Stimulated activated CD4-positive, alpha-beta T cell treated with anti-CD3 and anti-CD28 coated beads, Interleukin-15, amount 100 ng/mL, for 48 hours (primary cell): ENCODE data around the gene ABCA5.

Experiments used
- DNase-seq, 2 donors: peaks; one replicate each; pipeline ENCODE4 v3.0.0-alpha.2; 2020; ENCODE audit warnings: low read depth in 2 of 2

ABCA5 gene

DNA sequence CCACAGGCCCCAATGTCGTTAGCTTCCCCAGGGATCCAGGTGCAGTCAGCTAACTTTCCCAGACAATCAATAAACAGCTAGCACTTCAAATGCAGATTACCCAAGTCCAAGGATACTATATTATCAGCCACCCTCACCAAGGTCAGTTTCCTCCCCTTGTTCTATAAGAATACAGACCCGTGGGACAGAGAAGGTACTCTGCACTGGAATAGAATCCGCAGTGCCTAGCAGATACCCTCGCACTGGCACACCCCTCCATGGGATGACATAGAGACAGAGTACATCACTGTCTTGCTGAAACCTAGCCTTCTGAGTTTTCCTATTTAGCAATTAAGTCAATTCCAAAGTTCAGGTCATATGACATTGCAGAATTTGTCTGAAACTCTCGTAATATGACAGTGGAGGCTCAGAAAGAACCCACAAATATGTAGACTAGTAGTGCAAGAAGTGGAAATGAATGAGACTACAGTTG lies 58.4 kb downstream of the ABCA5 start:
- no peak for DNase-seq

DNA sequence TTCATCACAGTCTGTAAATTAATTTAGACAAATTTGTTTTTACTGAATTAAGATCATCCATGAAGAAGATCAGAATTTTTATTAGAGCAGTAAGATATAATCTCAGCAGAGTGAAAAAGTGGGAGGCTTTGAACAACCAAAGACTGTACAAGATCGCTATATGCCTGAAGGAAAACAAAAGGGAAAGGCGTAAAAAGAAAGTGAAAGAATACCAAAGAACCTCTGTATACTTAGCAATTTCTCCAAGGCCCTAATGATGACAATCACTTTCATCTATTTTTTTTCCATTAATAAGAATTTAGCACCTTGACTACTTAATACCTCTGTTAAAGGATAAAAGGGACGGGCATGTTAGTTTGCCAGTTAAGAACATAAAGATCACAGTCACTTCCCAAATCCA lies 59.7 kb downstream of the ABCA5 start:
- DNase-seq, result no peak

DNA sequence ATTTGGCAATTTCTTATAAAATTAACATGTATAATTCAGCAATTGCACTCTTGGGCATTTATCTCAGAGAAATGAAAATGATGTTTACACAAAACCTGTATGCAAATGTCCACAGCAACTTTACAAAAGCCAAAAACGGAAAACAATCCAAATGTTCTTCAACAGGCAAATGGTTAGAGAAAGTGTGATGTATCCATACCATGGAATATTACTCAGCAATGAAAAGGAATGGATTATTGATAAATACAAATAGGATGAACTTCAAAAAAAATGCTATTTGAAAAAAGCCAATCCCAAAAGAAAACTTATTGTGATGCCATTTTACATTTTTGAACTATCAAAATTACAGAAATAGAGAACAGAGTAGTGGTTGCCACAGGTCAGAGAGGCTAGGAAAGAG lies 61.1 kb downstream of the ABCA5 start:
- DNase-seq, result no peak

DNA sequence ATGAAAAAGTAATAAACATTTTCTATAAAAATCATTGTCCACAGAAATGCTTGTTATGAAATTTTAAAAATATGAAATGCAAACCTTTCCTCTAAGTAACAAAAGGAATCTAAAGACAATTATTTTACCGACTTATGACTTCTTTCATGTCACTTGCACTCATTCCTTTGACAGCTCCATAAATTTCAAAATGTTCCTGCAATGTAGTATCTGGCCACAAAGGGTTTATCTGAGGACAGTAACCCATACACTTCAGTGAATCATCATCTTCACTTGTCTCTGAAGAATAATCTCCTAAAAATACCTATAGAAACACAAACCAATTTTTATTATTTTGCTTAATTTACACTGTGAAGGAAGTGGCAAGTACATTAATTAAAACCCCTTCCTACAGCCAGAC lies 72.7 kb downstream of the ABCA5 start:
- DNase-seq, result no peak

DNA sequence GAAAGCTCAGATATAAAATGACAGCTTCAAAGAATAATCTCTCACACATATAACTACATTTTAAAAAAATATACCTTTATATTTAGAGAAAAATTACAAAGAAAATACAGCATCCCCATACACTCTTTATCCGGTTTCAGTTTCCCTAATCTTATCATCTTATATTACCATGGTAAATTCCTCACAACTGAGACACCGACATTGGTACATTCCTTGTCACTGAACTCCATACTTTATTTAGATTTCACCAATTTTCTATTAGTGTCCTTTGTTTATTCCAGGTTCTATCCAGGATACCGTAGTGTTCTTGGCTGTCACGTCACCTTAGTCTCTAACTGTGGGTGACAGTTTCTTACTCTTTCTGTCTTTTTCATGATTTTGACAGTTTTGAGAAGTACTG lies 76.3 kb downstream of the ABCA5 start:
- DNase-seq, result no peak

DNA sequence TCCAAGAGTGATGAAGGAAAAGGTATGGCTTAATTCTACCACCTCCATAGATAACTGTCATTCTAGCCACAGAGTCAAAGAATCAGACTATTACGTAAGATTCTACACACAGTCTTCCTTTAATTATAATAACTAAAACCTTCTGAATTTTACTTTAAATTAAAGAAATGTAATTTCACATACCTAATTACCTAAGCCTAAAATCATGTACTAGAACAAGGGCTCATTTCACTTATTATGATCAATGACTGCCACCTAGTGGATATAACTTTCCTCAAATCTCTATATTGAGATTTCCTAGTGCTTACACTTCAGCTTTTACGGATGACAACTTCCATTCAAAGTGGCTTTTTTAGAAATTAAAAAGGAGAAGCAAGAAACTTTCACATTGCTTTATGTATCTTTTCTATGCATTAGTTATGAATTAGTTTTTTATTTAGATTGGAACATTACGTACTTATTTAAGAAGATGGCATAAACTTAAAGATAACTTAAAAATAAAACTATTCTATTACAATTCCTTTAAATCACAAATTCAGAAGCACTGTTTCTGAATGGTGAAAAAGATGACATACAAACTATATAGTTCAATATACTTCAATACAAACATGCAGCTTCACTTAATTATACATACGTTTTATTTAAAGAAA lies 80.1 kb downstream of the ABCA5 start:
- DNase-seq, result no peak

DNA sequence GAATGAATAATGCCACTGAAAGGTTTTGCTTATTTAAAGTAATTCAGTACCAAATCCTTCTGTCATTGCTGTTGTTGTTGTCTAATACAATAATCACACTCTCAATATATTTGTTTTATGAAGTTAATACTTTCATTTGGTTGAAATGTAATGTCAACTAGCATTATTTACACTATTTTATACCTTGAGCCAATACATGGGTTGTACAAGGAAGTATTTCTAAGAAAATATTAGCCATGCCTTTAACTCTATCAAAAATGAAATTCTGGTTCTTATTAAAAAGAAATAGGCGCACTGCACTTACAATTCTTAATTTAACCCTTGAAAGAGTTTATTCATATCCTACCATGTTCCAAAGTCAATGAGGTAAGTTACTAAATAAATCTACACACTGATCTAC lies 80.7 kb downstream of the ABCA5 start:
- no peak for DNase-seq

DNA sequence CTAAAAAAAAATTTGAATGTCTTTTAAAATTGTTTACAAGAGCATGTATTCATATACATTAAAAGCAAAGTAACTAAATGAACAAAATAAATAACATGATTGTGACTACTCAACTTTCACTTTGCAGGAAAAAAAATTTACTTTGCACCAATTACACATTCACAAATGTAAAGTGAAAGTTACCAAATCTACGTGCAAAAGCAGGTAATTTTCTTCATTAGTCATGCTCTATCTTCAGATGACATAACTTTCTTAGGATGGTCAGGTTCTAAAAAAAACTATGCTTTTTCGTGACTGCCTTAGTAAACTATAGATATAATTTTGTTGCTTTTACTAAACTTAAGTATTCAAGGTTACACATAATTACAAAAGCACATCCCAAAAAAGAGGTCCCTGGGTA lies 81.3 kb downstream of the ABCA5 start:
- DNase-seq, result no peak

DNA sequence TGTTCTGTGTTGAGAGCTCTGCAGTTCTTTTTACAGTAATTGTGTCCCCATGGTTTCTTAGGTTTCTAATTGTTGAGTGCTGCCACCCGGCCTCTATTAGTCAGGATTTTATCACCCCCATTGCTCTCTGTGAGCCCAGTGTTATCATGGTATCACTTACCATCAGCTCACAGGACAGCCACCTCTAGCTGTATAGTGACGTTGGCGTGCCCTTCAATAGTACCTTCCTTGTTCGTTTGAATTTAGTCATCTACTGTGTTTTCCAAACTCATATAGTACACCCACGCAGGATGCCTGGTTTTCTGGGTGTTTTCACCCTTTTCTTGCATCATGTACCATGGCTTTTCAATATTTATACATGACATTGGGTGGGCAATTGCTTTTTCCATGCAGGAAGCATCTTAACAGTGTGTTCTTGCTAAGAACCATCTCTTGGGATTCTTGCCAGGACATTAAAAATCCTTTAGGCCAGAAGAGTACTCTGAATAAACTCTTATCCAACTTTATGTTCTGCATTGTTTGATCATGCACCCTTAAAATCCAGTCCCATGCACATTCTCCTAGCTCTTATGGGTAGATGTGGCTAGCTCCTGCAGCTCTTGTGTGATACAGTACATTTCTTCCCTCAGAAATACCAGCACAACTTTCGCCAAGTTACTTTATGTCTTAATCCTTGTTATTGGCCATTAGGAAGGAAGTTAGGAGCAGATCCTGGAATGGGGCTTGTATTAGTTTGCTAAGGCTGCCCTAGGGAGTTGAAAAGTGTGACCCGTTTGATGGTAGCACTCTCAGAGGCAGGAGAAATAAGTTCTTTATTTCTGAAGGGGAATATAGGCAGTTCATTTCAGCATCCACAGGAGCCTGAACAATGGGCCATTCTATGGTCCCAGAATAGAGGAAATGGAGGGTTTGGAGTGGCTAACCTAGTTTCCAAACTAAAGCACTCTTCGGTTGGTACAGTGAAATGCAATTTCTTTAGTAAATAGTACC lies 87.0 kb downstream of the ABCA5 start:
- no peak for DNase-seq

DNA sequence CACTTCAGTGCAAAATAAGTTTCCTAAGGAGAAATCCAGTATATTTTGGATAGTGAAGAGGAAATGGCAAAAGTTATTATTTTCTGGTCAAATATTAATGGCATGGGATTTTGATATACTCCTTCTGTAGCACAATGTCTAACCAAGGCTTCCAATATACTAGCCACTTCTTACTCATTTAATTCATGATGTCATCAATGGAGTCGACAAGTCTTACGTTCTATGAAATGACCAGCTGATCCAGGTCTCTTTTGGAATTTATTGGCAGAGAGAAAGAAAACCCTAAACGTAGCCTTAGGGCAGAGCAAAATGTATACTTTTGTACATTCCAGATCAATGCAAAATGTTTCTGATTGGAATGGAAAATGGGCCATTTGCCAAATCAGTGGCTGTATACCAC lies 90.0 kb downstream of the ABCA5 start:
- DNase-seq, result no peak

DNA sequence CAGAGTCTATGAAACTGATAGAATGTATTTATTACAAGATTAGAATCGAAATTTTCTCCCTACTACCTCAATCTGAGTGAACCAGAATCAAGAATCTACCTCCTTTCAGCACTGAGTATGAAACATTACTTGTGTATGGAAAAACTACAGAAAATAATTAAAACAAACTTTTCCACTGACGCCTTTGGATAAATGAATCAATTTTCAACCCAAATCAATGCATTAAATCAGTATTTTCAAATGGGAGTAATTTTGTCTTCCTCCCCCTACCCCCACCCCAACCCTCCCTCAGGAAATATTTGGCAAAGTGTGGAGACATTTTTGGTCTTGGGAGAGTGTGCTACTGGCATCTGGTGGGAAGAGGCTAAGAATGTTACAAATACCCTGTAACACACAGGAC lies 90.5 kb downstream of the ABCA5 start:
- no peak for DNase-seq

DNA sequence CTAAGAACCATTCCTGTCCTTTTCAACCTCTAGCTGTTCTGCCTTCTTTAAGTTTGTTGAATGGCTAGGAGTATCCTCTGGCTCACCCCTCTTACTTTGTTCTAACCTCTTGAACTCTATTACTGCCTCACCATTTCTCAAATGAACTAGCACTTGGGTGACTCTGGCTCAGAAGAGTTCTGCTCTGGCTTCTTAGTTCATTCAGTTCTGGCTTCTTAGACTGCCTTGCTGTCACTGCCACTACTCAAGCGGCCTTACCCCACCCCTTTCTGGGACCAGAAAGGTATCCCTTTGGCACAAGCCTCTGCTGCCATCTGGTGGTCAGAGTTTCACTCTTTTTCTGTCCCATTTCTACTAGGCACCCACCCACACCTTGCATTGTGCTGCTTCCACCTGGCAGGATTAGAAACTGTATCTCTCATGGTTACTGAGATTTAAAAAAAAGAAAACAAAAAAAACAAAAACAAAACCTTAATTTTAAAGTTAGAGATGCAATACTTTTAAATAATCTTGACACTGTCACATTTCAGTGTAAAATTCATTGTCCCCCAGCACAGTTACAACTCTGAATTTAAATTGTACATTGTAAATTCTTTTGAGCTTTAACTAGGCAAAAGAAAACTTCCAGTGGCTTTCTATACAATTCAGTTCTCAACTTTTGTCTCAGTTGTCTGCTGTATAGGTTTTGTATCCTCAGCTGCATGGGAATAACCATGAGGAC lies 91.4 kb downstream of the ABCA5 start:
- DNase-seq, result peak; percentile 49 to 58

DNA sequence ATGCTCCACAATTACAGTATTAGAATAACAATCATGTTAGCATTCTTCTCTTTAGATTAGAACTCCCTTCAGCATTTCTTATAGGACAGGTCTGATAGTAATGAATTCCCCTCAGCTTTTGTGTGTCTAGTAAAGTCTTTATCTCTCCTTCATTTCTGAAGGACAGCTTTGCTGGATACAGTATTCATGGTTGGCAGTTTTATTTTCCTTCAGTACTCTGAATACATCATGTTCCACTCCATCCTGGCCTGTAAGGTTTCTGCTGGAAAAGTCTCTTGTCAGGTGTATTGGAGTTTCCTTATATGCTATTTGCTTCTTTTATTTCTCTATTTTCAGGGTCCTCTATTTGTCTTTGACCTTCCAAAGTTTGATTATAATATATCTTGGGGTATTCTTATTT lies 94.3 kb downstream of the ABCA5 start:
- DNase-seq, result no peak

DNA sequence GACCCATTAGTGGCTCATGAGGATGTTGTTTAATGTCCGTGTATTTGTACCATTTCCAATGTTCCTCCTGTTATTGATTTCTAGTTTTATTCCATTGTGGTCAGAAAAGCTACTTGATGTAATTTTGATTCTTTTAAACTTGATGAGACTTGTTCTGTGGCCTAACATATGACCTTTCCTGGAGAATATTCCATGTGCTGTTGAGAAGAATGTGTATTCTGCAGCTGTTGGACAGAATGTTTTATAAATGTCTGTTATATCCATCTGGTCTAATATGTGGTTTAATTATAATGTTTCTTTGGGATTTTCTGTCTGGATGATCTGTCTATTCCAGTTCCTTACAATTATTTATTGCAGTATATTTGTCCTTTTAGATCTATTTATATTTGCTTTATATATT lies 95.4 kb downstream of the ABCA5 start:
- no peak for DNase-seq

DNA sequence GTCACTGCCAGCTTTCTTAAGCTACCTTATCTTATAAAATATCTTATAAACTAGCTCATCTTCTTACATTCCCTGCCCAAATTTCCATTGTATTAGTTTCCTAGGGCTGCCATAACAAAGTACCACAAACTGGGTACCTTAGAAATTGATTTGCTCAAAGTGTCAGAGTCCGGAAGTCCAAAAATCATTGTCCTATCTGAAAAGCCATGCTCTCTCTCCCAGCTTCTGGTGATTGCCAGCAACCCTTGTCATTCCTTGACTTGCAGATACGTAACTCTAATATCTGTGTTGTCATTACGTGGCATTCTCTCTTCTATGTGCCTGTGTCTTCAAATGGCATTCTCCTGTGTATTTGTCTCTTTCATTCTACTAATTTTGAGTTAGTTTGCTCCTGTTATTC lies 96.0 kb downstream of the ABCA5 start:
- no peak for DNase-seq

DNA sequence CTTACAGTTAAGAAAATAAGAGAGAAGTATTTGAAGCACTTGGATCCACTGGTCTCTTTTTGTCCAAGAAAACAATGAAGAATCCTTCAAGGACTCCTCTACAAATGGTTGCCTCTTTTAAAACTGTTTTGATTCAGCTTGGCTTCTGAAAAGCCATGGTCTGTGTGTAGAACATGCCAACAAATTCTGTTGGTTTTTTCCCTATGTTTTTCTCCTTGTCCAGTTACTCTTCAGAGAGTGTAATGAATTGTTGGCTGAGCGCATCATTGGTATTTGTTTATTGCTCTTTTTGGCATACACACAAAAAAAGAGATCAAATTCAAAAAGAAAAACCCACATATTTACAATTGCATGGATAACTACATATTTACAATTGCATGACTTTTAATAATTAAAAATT lies 98.4 kb downstream of the ABCA5 start, which contains the start of gene ABCA10:
Gene ABCA10 (minus strand): TSS at position 249 of the 400 bp plus-strand sequence. CDS start 3,466 bp downstream, outside the sequence.
- DNase-seq, result no peak

DNA sequence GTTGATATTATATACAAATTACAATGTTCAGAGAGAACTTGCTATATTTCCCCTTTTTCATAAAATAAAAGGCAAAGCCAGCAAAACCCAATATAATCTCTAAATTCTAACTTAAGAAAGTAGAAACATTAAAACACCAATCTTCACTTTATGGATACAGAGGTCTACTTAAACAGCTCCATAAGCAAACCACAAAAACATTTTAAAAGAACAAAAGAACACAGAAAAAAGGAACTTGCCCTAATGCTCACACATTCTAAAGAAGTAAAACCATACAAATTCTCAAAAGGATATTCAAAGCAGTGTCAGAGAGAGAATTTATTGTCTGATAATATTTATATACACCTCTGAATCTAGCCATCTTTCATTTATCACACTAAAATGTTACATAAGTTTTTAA lies 98.9 kb downstream of the ABCA5 start:
- no peak for DNase-seq

DNA sequence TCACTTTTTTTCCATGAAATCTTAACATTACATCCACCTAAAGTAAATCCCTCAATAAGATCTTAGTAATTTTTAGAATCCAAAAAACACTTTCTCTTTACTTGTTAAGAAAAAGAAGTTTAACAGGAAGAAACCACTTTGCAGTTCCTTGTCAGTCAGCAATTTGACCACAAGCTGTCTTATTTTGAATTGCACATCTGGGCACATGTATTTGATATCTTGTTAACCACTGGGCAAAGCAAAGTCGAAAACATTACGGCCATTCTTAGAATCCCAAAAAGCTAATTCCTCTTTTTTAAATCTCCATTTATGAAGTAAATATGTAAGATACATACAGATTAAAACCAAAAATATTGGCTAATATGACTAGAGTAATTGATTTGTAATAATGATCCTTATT lies 99.4 kb downstream of the ABCA5 start:
- DNase-seq, result no peak

DNA sequence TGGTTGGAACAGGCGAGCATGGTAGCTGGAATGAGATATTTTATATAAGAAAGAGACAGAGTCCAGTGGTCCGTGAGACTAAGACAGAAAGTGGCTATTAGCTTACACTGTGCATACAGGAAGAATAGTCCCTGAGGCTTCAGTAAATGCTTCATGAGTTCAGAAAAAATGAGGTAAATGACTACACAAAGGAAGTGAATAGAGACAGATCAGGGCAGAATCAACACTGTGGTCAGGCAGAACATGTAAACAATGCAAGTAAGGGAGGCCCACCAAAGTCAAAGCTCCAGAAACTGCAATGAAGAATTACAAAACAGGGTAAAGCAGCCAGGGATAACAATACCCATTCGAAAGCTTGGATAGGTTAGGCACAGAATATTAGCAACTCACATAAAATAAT lies 103.1 kb downstream of the ABCA5 start:
- no peak for DNase-seq

DNA sequence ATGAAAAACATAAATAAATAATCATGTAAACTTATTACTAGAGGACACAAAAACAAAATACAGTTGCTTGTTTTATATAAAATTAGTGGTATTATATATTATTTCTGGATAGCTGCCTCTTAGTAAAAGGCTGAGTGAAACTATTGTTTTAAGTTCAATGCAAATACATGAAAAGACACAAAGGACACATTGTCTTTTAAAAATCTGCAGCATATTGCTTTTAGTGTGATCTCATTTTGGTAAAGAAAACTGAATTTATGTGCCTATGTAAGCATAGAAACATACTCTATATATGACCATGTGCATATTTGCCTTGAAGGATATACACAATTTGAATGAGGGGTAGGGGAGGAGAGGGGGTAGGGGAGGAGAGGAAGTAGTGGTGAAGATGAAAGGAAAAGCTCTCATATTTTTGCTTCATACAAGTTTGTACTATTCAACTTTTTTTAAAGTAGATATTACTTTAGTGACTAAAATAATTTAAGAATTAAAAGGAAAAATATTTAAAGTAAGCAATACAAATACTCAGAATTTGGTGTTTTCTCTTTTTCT lies 104.2 kb downstream of the ABCA5 start:
- DNase-seq, result no peak

DNA sequence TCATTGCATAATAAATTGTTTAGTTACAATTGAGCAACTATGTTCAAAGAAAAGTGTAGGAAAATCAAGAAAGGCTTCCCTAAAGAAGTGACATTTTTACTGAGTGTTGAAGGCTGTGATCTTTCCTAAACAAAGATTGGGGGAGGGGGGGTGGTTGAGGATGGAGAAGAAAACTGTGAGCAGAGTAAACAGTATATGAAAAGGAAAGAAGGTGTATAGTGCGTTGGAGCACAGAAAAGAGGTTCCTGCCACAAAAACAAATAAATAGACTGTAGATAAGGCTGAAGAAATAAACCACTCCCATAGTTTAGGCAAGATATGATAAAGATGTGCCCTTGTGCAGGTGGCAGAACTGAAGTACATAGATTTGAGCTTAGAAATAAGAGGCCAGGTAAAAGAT lies 106.8 kb downstream of the ABCA5 start:
- no peak for DNase-seq

DNA sequence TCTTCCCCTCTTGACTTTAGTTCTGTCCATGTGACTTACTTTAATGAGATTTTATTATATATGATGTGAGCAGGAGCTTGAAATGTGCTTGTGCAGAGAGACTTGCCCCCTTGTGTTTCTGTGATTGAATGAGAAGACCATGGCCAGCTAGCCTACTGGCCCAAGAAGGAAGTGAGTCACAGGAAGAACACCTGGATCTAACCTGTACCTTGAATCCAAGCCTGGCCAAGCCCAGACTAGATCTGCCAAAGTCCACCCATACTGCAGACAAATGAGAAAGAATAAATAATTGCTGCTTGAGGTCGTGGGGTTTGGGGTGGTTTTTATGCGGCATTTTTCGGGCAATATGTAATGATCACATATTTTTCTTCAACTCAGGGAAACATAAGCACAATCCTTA lies 107.9 kb downstream of the ABCA5 start:
- DNase-seq, result no peak
